GM18526 (cell line): Measurements from ENCODE around the gene RAI14.

Experiments used
- POLR2A ChIP-seq: IDR thresholded peaks from 3 replicates; pipeline ENCODE4 v1.6.1; 2011; ENCODE audit not compliant: insufficient read length; ENCODE audit errors: extremely low read depth

The RAI14 gene

DNA sequence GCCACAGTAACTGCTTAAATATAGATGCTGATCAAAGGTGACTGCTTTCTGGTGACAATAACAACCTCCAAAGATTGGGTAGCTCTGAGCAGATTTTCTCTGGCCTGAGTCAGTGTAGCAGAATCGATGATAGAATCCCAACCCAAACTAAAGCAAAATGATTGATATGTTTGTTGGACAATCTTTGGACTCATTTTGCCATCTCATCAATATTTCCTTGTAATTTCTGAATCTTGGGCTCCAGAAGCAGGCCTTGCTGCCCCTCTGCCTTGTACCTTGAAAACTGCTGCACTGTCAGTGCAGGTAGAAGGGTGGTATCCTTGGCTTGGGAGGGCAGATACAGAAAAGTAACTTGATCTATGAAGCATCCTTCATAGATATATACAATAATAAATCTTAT lies 201.8 kb downstream of the RAI14 start:
- TF ChIP-seq POLR2A, result no peak

DNA sequence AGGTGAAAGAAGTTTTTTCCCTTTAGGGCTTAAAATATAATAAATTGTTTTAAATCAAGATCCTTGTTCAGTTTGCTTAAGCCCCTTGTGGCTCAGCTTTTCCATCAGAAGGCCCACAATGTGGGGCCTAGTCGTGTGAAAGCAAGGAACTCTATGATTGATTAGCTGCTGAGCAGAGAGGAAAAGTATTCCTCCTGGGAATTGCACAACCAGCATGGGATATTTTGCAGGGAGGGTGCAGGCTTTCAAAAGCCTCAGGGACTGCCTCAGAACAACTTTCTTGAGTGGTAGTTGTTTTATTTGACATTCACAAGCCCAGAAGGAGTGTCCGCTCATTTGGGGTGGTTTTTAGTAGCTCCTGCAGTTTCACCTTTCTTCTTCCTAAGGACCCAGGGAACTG lies 202.7 kb downstream of the RAI14 start:
- no peak for TF ChIP-seq POLR2A

DNA sequence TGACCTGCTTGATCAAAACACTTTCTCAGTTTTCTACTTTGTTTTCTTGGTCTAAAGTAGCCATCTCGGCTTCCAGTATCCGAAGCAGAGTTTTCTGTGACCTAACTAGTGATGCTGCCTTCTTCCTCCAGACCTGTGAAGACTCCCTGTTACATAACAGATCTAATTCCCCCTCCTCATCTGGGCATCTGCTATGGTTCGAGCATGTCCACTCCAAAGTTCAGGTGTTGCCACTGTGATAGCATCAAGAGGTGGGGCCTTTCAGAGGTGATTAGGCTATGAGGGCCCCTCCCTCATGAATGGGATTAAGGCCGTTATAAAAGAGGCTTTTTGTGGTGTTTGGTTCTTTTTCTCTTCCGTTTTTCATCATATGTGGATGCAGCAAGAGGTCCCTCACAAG lies 203.1 kb downstream of the RAI14 start:
- TF ChIP-seq POLR2A, result no peak

DNA sequence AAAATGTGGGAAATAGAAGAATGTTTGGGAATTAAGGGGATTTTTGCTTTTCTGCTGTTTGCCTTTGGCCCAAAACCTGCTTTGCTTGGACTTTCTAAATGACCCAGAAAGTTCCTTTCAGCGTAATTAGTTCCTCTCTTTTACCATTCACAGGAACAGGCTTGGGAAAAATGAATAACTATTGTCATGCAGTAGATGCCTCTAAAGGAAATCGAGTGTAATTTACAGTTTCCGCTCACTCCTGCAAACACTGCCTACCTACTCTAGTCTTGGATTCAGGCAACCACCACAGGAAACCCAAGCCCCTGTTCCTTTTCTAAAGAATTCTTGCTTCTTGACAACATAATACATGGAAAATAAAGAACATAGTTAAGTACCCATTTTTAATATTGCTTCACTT lies 207.8 kb downstream of the RAI14 start:
- no peak for TF ChIP-seq POLR2A

DNA sequence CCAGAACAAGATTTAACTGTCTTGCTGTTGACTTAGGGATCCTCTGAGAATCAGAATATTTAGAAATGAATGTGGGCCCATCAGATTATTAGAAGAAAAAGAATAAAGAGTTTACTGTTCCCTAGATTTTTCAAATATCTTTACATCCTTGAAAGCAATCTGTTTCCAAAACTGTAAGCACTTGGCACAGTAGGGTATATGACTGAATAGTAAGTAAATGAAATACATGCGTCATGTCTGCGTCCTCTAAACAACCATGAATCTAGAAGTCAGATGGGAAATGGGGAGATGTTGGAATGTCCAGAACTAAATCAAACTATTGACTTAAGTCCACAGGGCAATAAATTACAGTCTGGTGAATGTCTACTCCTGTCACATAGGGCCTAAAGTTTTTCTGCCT lies 209.0 kb downstream of the RAI14 start:
- TF ChIP-seq POLR2A, result no peak

DNA sequence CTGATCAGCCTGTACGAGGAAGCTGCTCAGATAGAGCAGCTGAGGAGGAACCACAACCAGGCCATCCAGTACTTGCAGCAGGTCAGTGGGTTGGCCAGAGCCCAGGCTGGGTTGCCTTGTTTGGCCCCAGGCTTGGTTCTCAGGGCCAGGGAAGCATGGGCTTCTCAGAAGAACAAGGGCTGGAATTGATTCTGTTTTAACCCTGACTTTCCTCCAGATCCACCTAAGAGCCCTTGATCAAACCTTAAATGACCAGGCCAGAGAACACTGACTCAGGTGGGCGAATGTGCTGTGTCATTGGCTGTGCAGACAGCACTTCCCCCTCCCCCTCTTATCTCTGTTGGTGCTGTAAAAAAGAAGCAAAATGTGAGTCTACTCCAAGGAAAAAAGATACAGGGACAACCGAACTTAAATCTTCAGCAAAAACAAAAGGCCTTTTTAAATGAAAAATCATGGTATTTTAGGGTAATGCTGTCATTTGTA lies 210.9 kb downstream of the RAI14 start:
- TF ChIP-seq POLR2A, result no peak

DNA sequence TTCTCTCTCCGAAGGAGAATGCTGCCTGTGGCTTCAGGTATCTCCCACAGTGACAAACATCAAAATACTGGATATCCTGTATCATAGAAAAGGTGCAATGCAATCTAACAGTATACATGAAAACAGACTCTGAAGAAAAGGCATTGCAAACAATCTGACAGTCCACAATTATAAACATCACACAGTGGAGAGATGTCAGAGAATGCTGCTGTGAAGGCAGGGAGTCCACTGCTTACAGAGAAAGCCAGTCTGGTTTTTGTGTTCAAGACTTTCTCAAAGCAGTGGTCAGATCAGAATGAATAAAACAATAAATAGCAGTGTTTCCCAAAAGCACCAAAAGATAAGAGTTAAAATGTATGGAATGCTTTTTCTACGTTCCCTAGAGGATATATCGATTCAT lies 211.5 kb downstream of the RAI14 start:
- TF ChIP-seq POLR2A, result no peak

DNA sequence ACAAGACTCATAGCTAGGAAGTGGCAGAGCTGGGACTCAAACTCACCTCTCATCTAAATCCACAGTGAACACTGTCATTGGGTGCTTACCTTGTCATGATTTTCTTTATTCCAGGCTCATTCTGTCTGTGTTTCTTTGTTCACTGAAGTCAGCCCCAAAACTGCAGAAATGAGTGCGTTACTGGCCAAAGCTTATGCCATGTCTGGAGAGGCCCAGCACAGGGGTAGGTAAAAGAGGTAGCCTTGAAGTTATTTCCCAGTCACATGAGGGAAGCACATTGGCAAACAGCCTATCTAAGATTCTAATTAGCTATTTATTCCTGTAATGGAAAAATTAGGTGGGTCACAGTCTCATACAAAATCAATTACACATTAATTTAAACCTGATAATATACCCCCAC lies 212.7 kb downstream of the RAI14 start:
- no peak for TF ChIP-seq POLR2A

DNA sequence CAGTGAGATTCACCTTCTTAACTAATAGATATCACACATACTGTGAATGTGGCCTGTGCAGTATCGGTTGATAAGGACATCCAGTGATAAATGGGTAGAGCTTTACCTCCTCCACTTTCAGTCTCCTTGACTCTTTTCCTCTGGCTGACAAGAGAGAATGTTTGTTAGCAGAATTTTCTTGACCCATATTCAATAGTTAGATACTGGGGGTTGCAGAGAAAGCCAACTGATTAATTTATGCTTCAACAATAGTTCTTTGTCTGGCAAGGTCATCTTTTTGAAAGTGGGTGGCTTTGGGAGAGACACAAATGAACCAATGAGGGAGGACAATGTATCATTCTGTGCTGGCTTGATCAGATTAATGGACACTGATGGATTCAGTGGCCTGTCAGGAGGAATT lies 213.1 kb downstream of the RAI14 start:
- no peak for TF ChIP-seq POLR2A

DNA sequence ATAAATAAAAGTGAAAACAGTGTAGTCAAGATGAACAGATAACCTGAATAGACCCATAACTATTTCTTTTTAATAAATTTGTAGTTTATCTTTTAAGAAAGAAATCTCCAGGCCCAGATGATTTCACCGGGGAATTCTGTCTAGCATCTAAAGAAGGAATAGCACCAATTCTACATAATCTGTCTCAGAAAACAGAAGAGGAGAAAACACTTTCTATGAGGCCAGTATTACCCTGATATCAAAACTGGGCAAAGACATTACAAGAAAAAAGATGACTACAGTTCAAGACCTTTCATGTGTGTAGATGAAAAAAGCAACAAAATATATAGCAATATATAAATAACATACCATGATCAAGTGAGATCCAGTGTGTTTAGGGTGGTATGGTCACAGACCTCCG lies 214.3 kb downstream of the RAI14 start:
- TF ChIP-seq POLR2A, result no peak

DNA sequence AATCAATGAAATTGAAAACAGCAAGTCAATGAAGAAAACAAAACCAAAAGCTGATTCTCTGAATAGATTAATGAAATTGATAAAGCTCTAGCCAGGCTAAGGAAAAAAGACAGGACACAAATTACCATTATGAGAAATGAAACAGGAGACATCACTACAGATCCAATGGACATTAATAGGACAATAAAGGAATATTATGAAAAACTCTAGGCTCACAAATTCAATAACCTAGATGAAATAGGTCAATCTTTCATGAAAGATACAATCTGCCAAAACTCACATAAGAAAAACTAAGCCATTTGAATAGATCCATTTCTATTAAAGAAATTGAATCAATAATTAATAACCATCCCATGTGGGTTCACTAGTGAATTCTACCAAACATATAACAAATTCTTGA lies 220.1 kb downstream of the RAI14 start:
- no peak for TF ChIP-seq POLR2A

DNA sequence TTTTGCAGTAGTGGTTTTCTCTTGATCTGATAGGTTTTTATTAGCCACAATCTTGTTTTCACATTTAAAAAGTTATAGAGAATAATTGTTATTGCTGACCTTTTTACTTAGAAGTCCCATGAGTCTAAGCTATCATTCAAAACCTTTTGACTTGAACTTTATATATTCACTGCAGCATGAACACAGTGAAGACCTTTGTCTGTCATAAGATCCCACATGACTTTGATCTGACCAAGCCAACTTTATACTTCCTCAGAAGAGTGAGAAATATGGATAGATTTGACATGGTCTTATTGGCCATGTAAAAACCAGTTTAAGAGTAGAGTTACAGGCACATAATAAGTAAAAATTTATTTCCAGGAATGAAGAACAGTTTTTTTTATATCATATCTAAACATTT lies 225.1 kb downstream of the RAI14 start:
- no peak for TF ChIP-seq POLR2A
